Smooth muscle cell (in vitro differentiated cells): ENCODE results near the gene HDHD3. TPM values are rescaled to one million over a fixed set of nuclear protein-coding genes. Genes with fewer than 3 reads are reported as not detected.

Experiments used
- DNase-seq: peaks from one replicate; lab custom pipeline; 2025; ENCODE audit not compliant: unreplicated experiment; lab: John Stamatoyannopoulos, UW
- H2AFZ ChIP-seq: fragments of 200-600 bp; sonication (generic); 2 replicates; pipeline ENCODE4 v1.6.0; 2016; ENCODE audit warnings: antibody characterized with exemption, low read depth, mild to moderate bottlenecking
- H3F3A ChIP-seq: fragments of 200-600 bp; sonication (generic); 2 replicates; pipeline ENCODE4 v1.6.0; 2017; ENCODE audit warnings: antibody characterized with exemption, low read depth
- H3K27ac ChIP-seq: fragments of 200-600 bp; sonication (generic); 2 replicates; pipeline ENCODE4 v1.5.1; 2016; ENCODE audit warnings: low read depth, mild to moderate bottlenecking
- H3K27me3 ChIP-seq: fragments of 200-600 bp; sonication (generic); 2 replicates; pipeline ENCODE4 v1.6.1; 2016; ENCODE audit warnings: low read depth, mild to moderate bottlenecking
- H3K36me3 ChIP-seq: fragments of 200-600 bp; sonication (generic); 2 replicates; pipeline ENCODE4 v1.5.1; 2016; ENCODE audit warnings: low read depth
- H3K4me1 ChIP-seq: fragments of 200-600 bp; sonication (generic); 2 replicates; pipeline ENCODE4 v1.5.1; 2016; ENCODE audit warnings: low read depth
- H3K4me2 ChIP-seq: fragments of 200-600 bp; sonication (generic); 2 replicates; pipeline ENCODE4 v1.6.0; 2016; ENCODE audit warnings: mild to moderate bottlenecking
- H3K4me3 ChIP-seq: fragments of 200-600 bp; sonication (generic); 2 replicates; pipeline ENCODE4 v1.5.1; 2016; ENCODE audit warnings: mild to moderate bottlenecking
- H3K79me2 ChIP-seq: fragments of 200-600 bp; sonication (generic); 2 replicates; pipeline ENCODE4 v1.6.0; 2016; ENCODE audit warnings: low read depth, mild to moderate bottlenecking
- H3K9ac ChIP-seq: fragments of 200-600 bp; sonication (generic); 2 replicates; pipeline ENCODE4 v1.6.0; 2016; ENCODE audit warnings: low read depth
- H3K9me3 ChIP-seq: fragments of 200-600 bp; sonication (generic); replicated peaks from 2 replicates; pipeline ENCODE4 v1.5.1; 2016; ENCODE audit warnings: low read depth
- H4K20me1 ChIP-seq: fragments of 200-600 bp; sonication (generic); 2 replicates; pipeline ENCODE4 v1.6.0; 2016; ENCODE audit warnings: low read depth
- WGBS: methylation state at CpG from one replicate; pipeline ENCODE4 v1.1.7; 2016; ENCODE audit warnings: low lambda C conversion rate; 5-methylcytosine and 5-hydroxymethylcytosine counted together
- polyA plus RNA-seq: library from polyadenylated mRNA; unstranded; fragments of >200 nt; fragmentation: Nextera tagmentation; extraction: Ambion mirVana; gene quantifications from 2 replicates; pipeline ENCODE4 v1.2.1, GENCODE V29; 2016
- total RNA-seq: library from RNA; depleted of rRNA; stranded (reverse); fragments of >200 nt; gene quantifications from 2 replicates; pipeline ENCODE4 v1.2.3, GENCODE V29; 2014
- TF ChIP-seq, protein P1 (sequence below): fragments of 200-600 bp; sonication (generic); IDR thresholded peaks from 2 replicates; pipeline ENCODE4 v1.5.1; 2017; ENCODE audit warnings: borderline replicate concordance, mild to moderate bottlenecking, antibody characterized with exemption; ENCODE audit not compliant: insufficient read depth, poor library complexity, severe bottlenecking

HDHD3 gene
- total and polyA plus RNA-seq, 2 experiments from 2014 or later: 2.9 to 12.5 TPM

DNA sequence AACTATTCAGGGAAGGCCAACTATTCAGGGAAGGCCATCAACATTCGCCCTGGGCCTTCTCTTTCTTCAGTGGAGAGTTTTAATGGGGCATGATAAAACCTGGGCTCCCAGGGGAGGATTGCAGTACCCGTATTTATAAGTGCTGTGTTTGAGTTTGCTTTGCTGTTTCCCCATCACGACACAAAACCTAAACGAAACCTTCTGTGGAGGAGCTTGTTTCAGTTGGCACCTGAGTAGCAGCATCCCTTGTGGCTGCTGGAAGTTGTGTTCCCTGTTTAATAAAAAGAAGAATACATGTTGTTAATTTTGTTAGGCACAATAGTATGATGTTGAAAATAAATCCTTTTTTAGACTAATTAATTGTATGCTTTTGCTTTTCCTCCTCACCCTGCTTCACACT lies 45.0 kb downstream of the HDHD3 start:
- no peaks in the 10 kb centered on the region for H3K27me3 ChIP-seq
- no peak for DNase-seq
- H3K36me3 ChIP-seq: no peaks in the 10 kb centered on the region
- H3F3A ChIP-seq: no peaks in the 10 kb centered on the region
- H3K9me3 ChIP-seq: no peaks in the 10 kb centered on the region
- no peak overlapping the region for H3K4me3 ChIP-seq
- no peaks in the 10 kb centered on the region for H3K79me2 ChIP-seq
- WGBS: 84% methylated on average over 4 of the region's 4 CpGs
- no peaks in the 10 kb centered on the region for H3K4me1 ChIP-seq
- TF ChIP-seq, protein P1, sequence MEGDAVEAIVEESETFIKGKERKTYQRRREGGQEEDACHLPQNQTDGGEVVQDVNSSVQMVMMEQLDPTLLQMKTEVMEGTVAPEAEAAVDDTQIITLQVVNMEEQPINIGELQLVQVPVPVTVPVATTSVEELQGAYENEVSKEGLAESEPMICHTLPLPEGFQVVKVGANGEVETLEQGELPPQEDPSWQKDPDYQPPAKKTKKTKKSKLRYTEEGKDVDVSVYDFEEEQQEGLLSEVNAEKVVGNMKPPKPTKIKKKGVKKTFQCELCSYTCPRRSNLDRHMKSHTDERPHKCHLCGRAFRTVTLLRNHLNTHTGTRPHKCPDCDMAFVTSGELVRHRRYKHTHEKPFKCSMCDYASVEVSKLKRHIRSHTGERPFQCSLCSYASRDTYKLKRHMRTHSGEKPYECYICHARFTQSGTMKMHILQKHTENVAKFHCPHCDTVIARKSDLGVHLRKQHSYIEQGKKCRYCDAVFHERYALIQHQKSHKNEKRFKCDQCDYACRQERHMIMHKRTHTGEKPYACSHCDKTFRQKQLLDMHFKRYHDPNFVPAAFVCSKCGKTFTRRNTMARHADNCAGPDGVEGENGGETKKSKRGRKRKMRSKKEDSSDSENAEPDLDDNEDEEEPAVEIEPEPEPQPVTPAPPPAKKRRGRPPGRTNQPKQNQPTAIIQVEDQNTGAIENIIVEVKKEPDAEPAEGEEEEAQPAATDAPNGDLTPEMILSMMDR: no peak
- H4K20me1 ChIP-seq: no peaks in the 10 kb centered on the region
- H2AFZ ChIP-seq: no peak overlapping the region
- H3K27ac ChIP-seq: no peak overlapping the region
- H3K4me2 ChIP-seq: no peak overlapping the region
- no peak overlapping the region for H3K9ac ChIP-seq

DNA sequence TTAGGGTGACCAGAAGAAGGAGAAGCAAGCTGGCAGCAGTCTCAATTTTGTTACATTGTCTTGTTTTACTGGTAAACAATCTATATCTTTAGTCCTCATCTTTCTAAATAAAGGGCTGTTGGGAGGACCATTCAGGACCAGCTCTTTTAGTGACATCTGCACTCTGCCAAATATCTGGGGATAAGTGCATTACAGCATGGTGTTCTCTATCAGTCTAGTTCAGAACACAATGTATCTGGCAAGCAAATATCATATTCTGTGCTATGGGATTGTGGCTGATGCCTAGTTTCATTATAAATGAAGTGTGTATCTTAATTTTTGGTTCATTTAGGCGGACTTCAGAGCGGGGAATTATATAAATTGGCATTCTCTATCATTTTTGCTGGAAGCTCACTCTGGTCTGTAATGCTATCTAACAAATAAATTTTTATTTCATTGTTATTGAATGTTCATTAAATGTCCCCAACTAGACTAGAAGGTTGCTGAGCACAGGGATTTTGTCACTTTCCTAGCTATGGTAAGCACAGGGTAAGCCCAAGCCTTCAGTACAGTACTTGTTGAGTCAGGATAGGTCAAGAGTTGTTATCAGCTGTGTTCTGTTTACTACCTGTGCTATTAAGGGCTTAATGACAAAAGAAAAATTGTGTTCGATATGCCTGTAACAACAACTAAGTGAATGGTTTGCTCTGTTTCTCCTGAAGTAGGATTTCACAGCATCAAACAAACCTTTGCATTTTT lies 48.6 kb downstream of the HDHD3 start:
- H3K4me1 ChIP-seq: no peaks in the 10 kb centered on the region
- 97% methylated on average over 3 of the region's 3 CpGs for WGBS

DNA sequence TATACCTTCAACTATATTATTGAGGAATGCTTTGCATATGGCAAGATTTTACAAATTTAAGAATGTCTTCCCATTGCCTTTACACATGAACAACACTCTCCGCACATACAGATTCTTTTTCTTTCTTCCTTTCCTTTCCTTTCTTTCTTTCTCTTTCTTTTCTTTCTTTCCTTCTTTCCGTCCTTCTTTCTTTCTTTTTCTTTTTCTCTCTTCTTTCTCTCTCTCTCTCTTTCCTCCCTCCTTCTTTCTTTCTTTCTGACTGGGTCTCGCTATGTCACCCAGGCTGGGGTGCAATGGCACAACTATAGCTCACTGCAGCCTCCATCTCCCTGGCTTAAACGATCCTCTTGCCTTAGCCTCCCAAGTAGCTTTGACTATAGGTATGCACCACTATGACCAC lies 50.6 kb downstream of the HDHD3 start:
- no peak overlapping the region for H3K4me3 ChIP-seq
- 92% methylated on average over 4 of the region's 4 CpGs for WGBS
- H3K36me3 ChIP-seq: no peaks in the 10 kb centered on the region
- H3K9me3 ChIP-seq: no peaks in the 10 kb centered on the region
- no peak overlapping the region for H2AFZ ChIP-seq
- no peaks in the 10 kb centered on the region for H3K79me2 ChIP-seq
- TF ChIP-seq, protein P1: no peak
- H3K9ac ChIP-seq: no peak overlapping the region
- no peaks in the 10 kb centered on the region for H3K27me3 ChIP-seq
- no peaks in the 10 kb centered on the region for H4K20me1 ChIP-seq
- DNase-seq: no peak
- H3K4me1 ChIP-seq: no peaks in the 10 kb centered on the region
- H3K4me2 ChIP-seq: no peak overlapping the region
- H3K27ac ChIP-seq: no peak overlapping the region
- H3F3A ChIP-seq: no peaks in the 10 kb centered on the region

More for the DNA sequence above, 48.6 kb downstream of the HDHD3 start:
- Histone ChIP-seq H4K20me1 (no peaks in the 10 kb centered on the region), H3K36me3 (no peaks in the 10 kb centered on the region), H3K27me3 (no peaks in the 10 kb centered on the region), H3K4me3 (no peak overlapping the region), H3K9ac (no peak overlapping the region), H3F3A (no peaks in the 10 kb centered on the region), H3K4me2 (no peak overlapping the region), H3K9me3 (no peaks in the 10 kb centered on the region), H2AFZ (no peak overlapping the region), H3K27ac (no peak overlapping the region), H3K79me2 (no peaks in the 10 kb centered on the region)
- TF ChIP-seq, protein P1: no peak
- DNase-seq: no peak

Other genes with a start within 250 kb of the HDHD3 start
- 4.8 and 8.7 TPM in 2 replicates for gene SLC31A2, start 226.0 kb downstream of the HDHD3 start, total RNA-seq
- gene SLC31A2, start 226.0 kb downstream of the HDHD3 start, polyA plus RNA-seq: 7.6 and 9.1 TPM in 2 replicates
- 22.6 and 27.9 TPM in 2 replicates for gene FKBP15, start 155.7 kb downstream of the HDHD3 start, total RNA-seq
- gene FKBP15, start 155.7 kb downstream of the HDHD3 start, polyA plus RNA-seq: 12.3 and 13.0 TPM in 2 replicates
- gene SLC31A1, start 155.4 kb downstream of the HDHD3 start, total RNA-seq: 34.7 and 39.1 TPM in 2 replicates
- 28.1 and 35.8 TPM in 2 replicates for gene SLC31A1, start 155.4 kb downstream of the HDHD3 start, polyA plus RNA-seq
- 44.8 and 49.3 TPM in 2 replicates for gene CDC26, start 101.4 kb downstream of the HDHD3 start, total RNA-seq
- 59.8 and 61.8 TPM in 2 replicates for gene CDC26, start 101.4 kb downstream of the HDHD3 start, polyA plus RNA-seq
- 18.5 and 22.9 TPM in 2 replicates for gene PRPF4, start 101.3 kb downstream of the HDHD3 start, total RNA-seq
- 21.0 and 22.2 TPM in 2 replicates for gene PRPF4, start 101.3 kb downstream of the HDHD3 start, polyA plus RNA-seq
- gene RNF183, start 73.6 kb downstream of the HDHD3 start, total RNA-seq: 0.09 and 2.3 TPM in 2 replicates
- gene RNF183, start 73.6 kb downstream of the HDHD3 start, polyA plus RNA-seq: 0.66 TPM in 1 of 2 replicates, not detected in the other
- gene WDR31, start 36.7 kb downstream of the HDHD3 start, total RNA-seq: 2.2 and 2.7 TPM in 2 replicates
- 1.2 and 1.6 TPM in 2 replicates for gene WDR31, start 36.7 kb downstream of the HDHD3 start, polyA plus RNA-seq
- 0.36 and 0.67 TPM in 2 replicates for gene BSPRY, start 27.4 kb downstream of the HDHD3 start, total RNA-seq
- gene BSPRY, start 27.4 kb downstream of the HDHD3 start, polyA plus RNA-seq: 0.27 and 2.3 TPM in 2 replicates
- 6.2 and 7.1 TPM in 2 replicates for gene ALAD, start 24.3 kb upstream of the HDHD3 start, total RNA-seq
- 15.4 and 22.4 TPM in 2 replicates for gene ALAD, start 24.3 kb upstream of the HDHD3 start, polyA plus RNA-seq
- 33.7 and 40.8 TPM in 2 replicates for gene POLE3, start 33.7 kb upstream of the HDHD3 start, total RNA-seq
- 35.3 and 39.0 TPM in 2 replicates for gene POLE3, start 33.7 kb upstream of the HDHD3 start, polyA plus RNA-seq
- gene C9orf43, start 33.8 kb upstream of the HDHD3 start, total RNA-seq: 2.0 TPM in 1 of 2 replicates, not detected in the other
- not detected in 2 replicates for gene C9orf43, start 33.8 kb upstream of the HDHD3 start, polyA plus RNA-seq
- 43.8 and 58.4 TPM in 2 replicates for gene RGS3, start 86.7 kb upstream of the HDHD3 start, total RNA-seq
- 94.5 and 108 TPM in 2 replicates for gene RGS3, start 86.7 kb upstream of the HDHD3 start, polyA plus RNA-seq